ENCODE measurements around the gene GSE1.
A peak's percentile ranks its signal among the peaks of the same experiment; 100 is the strongest.

Gene GSE1

GRCh38 chr16:85657996-85658395 is 44.9 kb downstream of the GSE1 start:
- no peaks in the 10 kb centered on the region for H3K27me3 ChIP-seq (ENCODE audit: control insufficient read depth, insufficient read depth, low read length)
- no peak for DNase-seq (ENCODE audit: low read depth, low spot score)
- WGBS (ENCODE audit: insufficient coverage, insufficient read length) = no CpG with 5 or more reads among the region's 3 CpGs
- H3K9me3 ChIP-seq (ENCODE audit: control insufficient read depth, insufficient read depth, low read length) = no peaks in the 10 kb centered on the region
- H3K27ac ChIP-seq (ENCODE audit: low read length) = no peak overlapping the region
- H3K4me3 ChIP-seq (ENCODE audit: low read length) = no peak overlapping the region
- H3K4me1 ChIP-seq (ENCODE audit: control insufficient read depth, insufficient read depth, low read length) = no peaks in the 10 kb centered on the region
- peaks cover 65% of the 10 kb centered on the region for H3K36me3 ChIP-seq (ENCODE audit: control insufficient read depth, insufficient read depth, low read length)

GRCh38 chr16:85658504-85659326 is 45.6 kb downstream of the GSE1 start:
- WGBS (ENCODE audit: insufficient coverage, insufficient read length) = no CpG with 5 or more reads among the region's 18 CpGs
- peaks cover 69% of the 10 kb centered on the region for H3K36me3 ChIP-seq (ENCODE audit: control insufficient read depth, insufficient read depth, low read length)
- H3K27ac ChIP-seq (ENCODE audit: low read length) = no peak overlapping the region
- DNase-seq (ENCODE audit: low read depth, low spot score) = no peak
- H3K4me1 ChIP-seq (ENCODE audit: control insufficient read depth, insufficient read depth, low read length) = no peaks in the 10 kb centered on the region
- H3K27me3 ChIP-seq (ENCODE audit: control insufficient read depth, insufficient read depth, low read length) = no peaks in the 10 kb centered on the region
- no peak overlapping the region for H3K4me3 ChIP-seq (ENCODE audit: low read length)
- no peaks in the 10 kb centered on the region for H3K9me3 ChIP-seq (ENCODE audit: control insufficient read depth, insufficient read depth, low read length)

- Histone ChIP-seq H3K4me3 (ENCODE audit: low read length) (no peak overlapping the region), H3K27me3 (ENCODE audit: control insufficient read depth, insufficient read depth, low read length) (no peaks in the 10 kb centered on the region), H3K36me3 (ENCODE audit: control insufficient read depth, insufficient read depth, low read length) (peaks cover 68% of the 10 kb centered on the region), H3K27ac (ENCODE audit: low read length) (no peak overlapping the region), H3K4me1 (ENCODE audit: control insufficient read depth, insufficient read depth, low read length) (no peaks in the 10 kb centered on the region), H3K9me3 (ENCODE audit: control insufficient read depth, insufficient read depth, low read length) (no peaks in the 10 kb centered on the region)
- no peak for DNase-seq (ENCODE audit: low read depth, low spot score)
- no CpG with 5 or more reads among the region's 8 CpGs for WGBS (ENCODE audit: insufficient coverage, insufficient read length)
Measured at GRCh38 chr16:85659336-85659735, 46.2 kb downstream of the GSE1 start.

GRCh38 chr16:85659805-85660511 is 46.8 kb downstream of the GSE1 start:
- H3K4me1 ChIP-seq (ENCODE audit: control insufficient read depth, insufficient read depth, low read length) = no peaks in the 10 kb centered on the region
- no peak overlapping the region for H3K27ac ChIP-seq (ENCODE audit: low read length)
- DNase-seq (ENCODE audit: low read depth, low spot score) = peak; percentile 39
- H3K9me3 ChIP-seq (ENCODE audit: control insufficient read depth, insufficient read depth, low read length) = no peaks in the 10 kb centered on the region
- peaks cover 67% of the 10 kb centered on the region for H3K36me3 ChIP-seq (ENCODE audit: control insufficient read depth, insufficient read depth, low read length)
- no peak overlapping the region for H3K4me3 ChIP-seq (ENCODE audit: low read length)
- no CpG with 5 or more reads among the region's 12 CpGs for WGBS (ENCODE audit: insufficient coverage, insufficient read length)
- H3K27me3 ChIP-seq (ENCODE audit: control insufficient read depth, insufficient read depth, low read length) = no peaks in the 10 kb centered on the region

GRCh38 chr16:85660843-85661739 is 48.0 kb downstream of the GSE1 start:
- WGBS (ENCODE audit: insufficient coverage, insufficient read length) = no CpG with 5 or more reads among the region's 42 CpGs
- Histone ChIP-seq H3K4me1 (ENCODE audit: control insufficient read depth, insufficient read depth, low read length) (no peaks in the 10 kb centered on the region), H3K9me3 (ENCODE audit: control insufficient read depth, insufficient read depth, low read length) (no peaks in the 10 kb centered on the region), H3K27me3 (ENCODE audit: control insufficient read depth, insufficient read depth, low read length) (no peaks in the 10 kb centered on the region), H3K36me3 (ENCODE audit: control insufficient read depth, insufficient read depth, low read length) (peaks cover 67% of the 10 kb centered on the region), H3K27ac (ENCODE audit: low read length) (no peak overlapping the region), H3K4me3 (ENCODE audit: low read length) (no peak overlapping the region)
- no peak for DNase-seq (ENCODE audit: low read depth, low spot score)

GRCh38 chr16:85661740-85662481 is 48.8 kb downstream of the GSE1 start:
- DNase-seq (ENCODE audit: low read depth, low spot score) = no peak
- Histone ChIP-seq H3K4me3 (ENCODE audit: low read length) (no peak overlapping the region), H3K36me3 (ENCODE audit: control insufficient read depth, insufficient read depth, low read length) (peaks cover 68% of the 10 kb centered on the region), H3K27ac (ENCODE audit: low read length) (no peak overlapping the region), H3K4me1 (ENCODE audit: control insufficient read depth, insufficient read depth, low read length) (no peaks in the 10 kb centered on the region), H3K9me3 (ENCODE audit: control insufficient read depth, insufficient read depth, low read length) (no peaks in the 10 kb centered on the region), H3K27me3 (ENCODE audit: control insufficient read depth, insufficient read depth, low read length) (no peaks in the 10 kb centered on the region)
- no CpG with 5 or more reads among the region's 26 CpGs for WGBS (ENCODE audit: insufficient coverage, insufficient read length)

- no peak for DNase-seq (ENCODE audit: low read depth, low spot score)
- H3K27me3 ChIP-seq (ENCODE audit: control insufficient read depth, insufficient read depth, low read length) = no peaks in the 10 kb centered on the region
- H3K27ac ChIP-seq (ENCODE audit: low read length) = no peak overlapping the region
- peaks cover 69% of the 10 kb centered on the region for H3K36me3 ChIP-seq (ENCODE audit: control insufficient read depth, insufficient read depth, low read length)
- H3K4me1 ChIP-seq (ENCODE audit: control insufficient read depth, insufficient read depth, low read length) = no peaks in the 10 kb centered on the region
- no CpG with 5 or more reads among the region's 3 CpGs for WGBS (ENCODE audit: insufficient coverage, insufficient read length)
- H3K4me3 ChIP-seq (ENCODE audit: low read length) = no peak overlapping the region
- no peaks in the 10 kb centered on the region for H3K9me3 ChIP-seq (ENCODE audit: control insufficient read depth, insufficient read depth, low read length)
Measured at GRCh38 chr16:85662482-85662812, 49.3 kb downstream of the GSE1 start.

GRCh38 chr16:85662976-85663830 is 50.1 kb downstream of the GSE1 start:
- no CpG with 5 or more reads among the region's 38 CpGs for WGBS (ENCODE audit: insufficient coverage, insufficient read length)
- no peak for DNase-seq (ENCODE audit: low read depth, low spot score)
- H3K4me1 ChIP-seq (ENCODE audit: control insufficient read depth, insufficient read depth, low read length) = no peaks in the 10 kb centered on the region
- no peak overlapping the region for H3K27ac ChIP-seq (ENCODE audit: low read length)
- no peaks in the 10 kb centered on the region for H3K27me3 ChIP-seq (ENCODE audit: control insufficient read depth, insufficient read depth, low read length)
- H3K9me3 ChIP-seq (ENCODE audit: control insufficient read depth, insufficient read depth, low read length) = no peaks in the 10 kb centered on the region
- H3K4me3 ChIP-seq (ENCODE audit: low read length) = no peak overlapping the region
- H3K36me3 ChIP-seq (ENCODE audit: control insufficient read depth, insufficient read depth, low read length) = peaks cover 68% of the 10 kb centered on the region

- DNase-seq (ENCODE audit: low read depth, low spot score) = no peak
- Histone ChIP-seq H3K9me3 (ENCODE audit: control insufficient read depth, insufficient read depth, low read length) (no peaks in the 10 kb centered on the region), H3K27ac (ENCODE audit: low read length) (no peak overlapping the region), H3K4me3 (ENCODE audit: low read length) (no peak overlapping the region), H3K36me3 (ENCODE audit: control insufficient read depth, insufficient read depth, low read length) (peaks cover 67% of the 10 kb centered on the region), H3K4me1 (ENCODE audit: control insufficient read depth, insufficient read depth, low read length) (no peaks in the 10 kb centered on the region), H3K27me3 (ENCODE audit: control insufficient read depth, insufficient read depth, low read length) (no peaks in the 10 kb centered on the region)
- no CpG with 5 or more reads among the region's 12 CpGs for WGBS (ENCODE audit: insufficient coverage, insufficient read length)
Measured at GRCh38 chr16:85663891-85664321, 50.8 kb downstream of the GSE1 start.
